Fibroblast of peridontal ligament (primary cell): Measurements from ENCODE around the gene CREB3.
A peak's percentile ranks its signal among the peaks of the same experiment; 100 is the strongest.

Experiments used
- DNase-seq: peaks from one replicate; pipeline ENCODE4 v3.0.0-alpha.2; 2010; ENCODE audit errors: extremely low read depth

CREB3 gene

DNA sequence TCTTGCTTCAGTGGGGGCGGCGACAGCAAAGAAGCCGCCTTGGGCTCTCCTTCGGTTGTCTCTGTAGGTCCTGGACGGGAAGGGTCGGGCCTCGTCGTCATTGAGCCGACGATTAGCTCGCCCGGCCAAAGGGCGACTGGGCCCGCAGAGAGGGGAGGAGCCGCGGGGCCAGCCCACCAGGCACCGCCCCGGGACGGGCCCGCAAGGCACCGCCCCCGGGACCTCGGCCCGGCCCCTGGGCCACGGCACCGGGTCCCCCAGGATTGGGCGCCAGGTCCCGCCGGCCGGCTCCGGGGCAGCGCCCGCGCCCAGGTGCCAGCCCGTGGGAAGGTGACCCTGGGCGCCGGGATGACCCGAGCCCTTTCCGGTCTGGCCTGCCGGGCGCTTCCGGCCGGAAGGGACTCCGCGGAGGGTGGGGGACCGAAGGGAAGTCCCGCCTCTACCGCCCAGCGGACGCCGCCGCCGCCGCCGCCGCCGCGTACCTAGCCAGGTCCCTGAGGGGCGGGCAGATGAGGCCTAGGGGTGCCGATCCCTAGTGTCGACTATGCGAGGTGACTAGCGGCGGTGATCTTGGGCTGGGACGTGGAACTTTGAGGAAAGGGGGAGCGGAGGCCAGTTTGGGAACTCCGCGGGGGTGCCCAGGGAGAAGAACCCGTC lies 16.5 kb downstream of the CREB3 start, which contains the start of the genes GBA2 and RGP1:
Gene GBA2 (minus strand): TSS at position 371 of the 657 bp plus-strand sequence. CDS start 524 bp downstream, outside the sequence.
Gene RGP1 (plus strand): TSS at position 430 of the 657 bp plus-strand sequence. CDS start 469 bp downstream, outside the sequence.
- peak; percentile 30 for DNase-seq

DNA sequence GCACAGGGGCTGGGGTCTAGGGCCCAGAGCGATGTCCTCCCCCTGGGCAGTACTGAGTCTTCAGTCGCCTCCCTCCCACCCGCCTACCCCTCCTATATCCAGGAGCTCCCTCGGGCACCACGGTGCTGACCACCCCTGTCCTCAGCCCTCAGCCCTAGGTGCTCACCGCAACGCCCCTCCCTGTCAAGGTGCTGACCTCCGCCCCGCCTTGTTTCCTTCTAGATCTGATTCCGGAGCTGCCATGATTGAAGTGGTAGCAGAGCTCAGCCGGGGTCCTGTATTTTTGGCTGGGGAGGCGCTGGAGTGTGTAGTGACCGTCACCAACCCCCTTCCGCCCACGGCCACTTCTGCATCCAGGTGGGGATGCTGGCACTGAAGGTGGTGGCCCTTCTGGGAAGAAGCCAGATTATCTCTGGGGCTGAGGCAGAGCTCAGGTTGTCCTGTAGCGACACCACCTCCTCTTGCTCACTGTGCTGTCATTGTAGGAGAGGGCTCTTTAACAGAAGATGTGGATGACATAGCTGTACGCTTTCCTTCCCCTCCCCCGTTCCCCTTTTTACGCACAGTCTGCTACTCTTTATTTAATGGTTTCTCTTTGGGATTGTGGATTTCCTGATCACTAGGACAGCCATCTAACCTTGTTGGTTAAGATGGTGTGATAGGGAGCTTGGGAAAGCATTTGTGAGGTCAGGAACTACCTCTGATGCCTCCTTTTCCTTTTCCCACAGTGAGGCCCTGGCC lies 17.2 kb downstream of the CREB3 start:
- no peak for DNase-seq

DNA sequence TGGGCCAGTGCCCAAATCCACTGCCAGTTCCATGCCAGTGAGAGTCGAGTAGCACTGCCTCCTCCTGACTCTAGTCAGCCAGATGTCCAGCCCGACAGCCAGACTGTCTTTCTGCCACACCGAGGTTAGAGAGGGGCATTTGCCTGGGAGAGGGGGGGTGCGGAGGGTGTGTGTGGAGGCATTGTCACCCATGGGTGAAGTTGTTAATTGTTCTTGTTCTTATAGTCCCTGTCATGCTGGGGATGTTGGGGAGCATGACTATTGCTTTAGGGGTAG lies 17.7 kb downstream of the CREB3 start:
- no peak for DNase-seq

DNA sequence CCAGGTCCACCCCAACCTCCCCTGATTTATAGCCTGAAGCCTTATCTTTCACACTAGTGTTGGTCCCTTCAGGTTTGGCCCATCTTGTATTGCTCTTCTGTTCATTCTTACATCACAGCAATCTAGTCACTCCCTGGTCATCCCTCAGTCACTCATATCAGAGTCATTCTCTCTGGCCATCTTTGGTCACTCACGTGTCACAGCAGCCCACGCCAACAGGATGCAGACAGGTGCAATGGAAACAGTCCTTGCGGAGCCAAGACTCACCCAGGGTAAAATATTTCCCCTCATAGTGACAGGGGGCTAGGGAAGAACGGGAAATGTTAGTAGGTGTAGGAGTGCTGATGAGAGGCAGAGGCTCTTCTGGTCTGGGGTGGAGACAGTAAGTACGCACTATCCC lies 21.0 kb downstream of the CREB3 start:
- DNase-seq, result no peak

DNA sequence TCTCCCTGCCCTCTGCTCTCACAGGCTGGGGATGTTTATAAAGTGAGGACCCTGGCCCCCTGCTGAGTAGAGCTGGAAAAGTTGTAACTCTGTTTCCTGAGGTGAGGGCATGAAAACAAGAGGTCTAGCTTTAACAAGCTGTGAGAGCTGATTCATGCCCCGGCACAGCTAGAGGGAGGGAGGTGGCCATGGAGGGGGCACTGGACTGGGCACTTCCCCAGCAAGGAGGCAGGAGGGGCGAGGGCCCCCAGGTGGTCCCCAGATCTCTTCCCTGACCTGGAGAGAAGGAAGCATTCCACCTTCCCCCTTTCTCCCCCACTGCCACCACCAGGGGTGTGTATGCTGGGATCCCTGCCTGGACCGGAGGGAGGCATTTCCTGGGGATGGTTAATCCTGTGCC lies 21.8 kb downstream of the CREB3 start, which contains the start of gene MSMP:
Gene MSMP (minus strand): TSS at position 13 of the 400 bp plus-strand sequence. CDS start 147 bp downstream, outside the sequence.
- no peak for DNase-seq

DNA sequence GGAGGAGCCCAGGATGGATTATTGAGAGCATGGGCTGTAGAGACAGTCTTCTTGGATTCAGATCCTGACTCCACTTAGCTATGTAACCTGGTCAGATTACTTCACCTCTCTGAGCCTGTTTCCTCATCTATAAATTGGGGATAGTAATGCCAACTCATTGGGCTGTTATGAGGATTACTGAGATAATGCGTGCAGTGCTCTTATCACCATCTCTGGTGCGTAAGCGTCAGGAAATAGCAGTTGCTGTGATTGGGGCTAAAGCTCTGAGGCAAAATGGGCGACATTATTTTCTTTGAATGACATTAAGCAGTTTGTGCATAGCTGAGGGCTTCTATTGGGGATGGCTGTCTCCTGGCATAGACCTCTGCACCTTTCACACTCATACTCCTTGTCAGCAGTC lies 22.6 kb downstream of the CREB3 start:
- no peak for DNase-seq

DNA sequence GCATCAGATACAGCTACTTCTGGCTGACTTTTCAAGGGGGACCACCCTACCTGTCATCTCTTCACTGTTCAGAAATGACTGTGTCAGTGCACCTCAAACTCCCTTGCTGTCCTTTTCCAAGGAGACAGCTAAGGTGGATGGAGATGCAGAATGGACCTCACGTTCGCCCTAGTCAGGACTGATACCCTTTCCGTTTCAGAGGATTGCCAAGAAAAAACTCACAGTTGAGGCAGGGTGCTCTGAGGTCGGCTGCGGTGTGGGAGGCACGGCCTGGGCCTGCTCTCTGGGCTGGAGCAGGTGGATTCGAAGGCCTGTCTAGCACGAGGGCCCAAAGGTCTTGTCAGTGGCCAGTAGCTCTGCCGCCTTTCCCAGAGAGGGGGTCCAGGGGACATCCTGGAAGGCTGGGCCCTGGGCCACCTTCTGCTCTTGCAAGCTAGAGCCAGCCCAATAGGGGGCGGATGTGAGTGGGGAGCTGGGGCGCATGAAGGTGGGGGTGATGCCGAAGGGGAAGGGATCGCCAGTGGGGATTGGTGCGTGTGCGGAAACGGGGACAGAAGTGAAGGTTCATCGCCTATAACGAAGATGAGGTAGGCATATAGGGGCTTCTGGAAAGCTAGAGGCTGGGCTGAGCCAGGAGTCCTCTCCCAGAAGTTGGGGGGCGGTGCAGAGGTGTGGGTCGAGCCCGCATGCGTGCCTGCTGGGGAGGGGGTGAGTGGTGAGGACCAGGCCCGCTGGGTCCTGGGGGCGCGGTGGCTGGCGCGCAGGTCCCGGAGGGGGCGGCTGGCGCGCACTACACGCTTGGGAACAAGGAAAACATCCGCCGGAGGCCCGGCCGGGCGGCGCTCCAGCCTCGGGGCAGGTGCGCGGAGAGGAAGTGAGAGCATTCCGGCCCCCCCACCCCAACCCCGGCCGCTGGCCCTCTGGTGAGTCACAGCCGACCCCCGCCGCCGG lies 24.1 kb downstream of the CREB3 start:
- no peak for DNase-seq

DNA sequence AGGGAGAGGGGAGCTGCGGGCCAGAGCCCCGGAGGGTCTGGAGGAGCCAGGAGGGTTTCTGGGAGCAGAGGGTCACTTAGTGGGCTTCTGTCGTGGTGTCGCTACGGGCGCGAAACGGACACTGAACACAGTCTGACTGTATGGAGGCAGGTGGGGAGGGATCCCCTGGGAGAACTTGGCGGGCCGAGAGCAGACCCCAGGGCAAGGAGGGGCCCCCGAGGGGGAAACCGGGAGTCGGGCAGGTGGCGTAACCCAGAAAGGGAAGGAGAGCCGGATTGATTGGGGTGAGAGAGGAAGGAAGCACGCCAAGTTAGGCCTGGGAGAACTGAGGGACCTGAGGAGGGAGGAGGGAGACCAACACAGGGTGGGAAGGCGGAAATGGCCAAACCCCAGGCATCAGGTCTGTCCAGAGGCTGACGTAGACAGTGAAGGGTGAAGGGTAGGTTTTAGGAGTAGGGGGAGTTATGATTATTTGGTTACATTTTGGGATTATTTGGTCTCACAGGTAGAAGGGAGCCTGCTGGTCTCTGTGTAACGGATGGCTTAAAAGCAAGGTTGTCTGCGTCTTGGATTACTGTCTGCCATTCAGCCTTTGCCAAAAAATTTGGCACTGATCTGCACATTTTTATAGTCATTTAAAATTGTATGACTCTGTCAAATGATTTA lies 24.9 kb downstream of the CREB3 start:
- DNase-seq, result no peak

DNA sequence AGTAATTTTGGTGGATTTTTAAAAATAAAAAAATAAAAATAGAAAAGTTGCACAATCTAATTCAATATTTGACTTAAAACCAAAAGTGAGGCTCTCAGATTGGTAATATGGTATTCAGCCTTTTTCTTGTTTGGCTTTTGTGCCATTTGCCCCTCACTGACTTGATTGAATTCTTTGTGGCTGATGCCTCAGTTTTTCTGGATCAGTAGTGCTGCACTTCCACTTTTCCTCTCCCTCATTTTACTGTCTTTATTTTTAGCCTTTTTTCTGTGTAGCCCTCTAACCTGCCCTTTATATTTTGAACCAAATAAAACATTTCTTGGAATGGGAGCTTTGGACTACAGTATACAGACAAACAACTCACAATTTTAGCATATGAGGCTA lies 25.4 kb downstream of the CREB3 start:
- DNase-seq, result peak; percentile 21

DNA sequence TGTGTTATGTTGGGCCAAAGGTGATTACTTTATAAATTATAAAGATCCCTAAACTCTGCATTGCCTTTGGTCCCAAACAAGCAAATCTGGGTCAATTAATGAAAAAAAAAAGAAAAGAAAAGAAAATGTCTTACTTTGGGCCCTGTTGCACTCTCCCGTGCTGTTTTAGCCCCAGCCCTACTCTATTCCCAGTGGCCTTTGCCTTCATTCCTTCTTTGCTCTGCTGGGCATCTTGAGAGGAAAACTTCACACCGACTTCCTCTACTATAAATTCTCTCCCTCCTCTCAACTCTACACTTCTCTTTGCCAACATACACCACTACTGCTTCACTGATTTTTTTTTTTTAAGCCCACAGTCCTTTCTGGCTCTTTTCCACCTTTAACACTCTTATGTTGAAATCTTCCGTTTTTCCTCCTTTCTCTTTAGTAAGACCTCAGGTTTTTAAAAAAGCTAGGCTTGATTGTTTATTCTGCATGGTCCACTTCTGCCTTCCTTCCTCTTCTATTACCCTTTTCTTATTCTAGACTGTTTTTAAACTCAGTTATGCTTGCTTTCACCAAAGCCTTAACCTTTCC lies 26.1 kb downstream of the CREB3 start:
- peak; percentile 45 for DNase-seq

DNA sequence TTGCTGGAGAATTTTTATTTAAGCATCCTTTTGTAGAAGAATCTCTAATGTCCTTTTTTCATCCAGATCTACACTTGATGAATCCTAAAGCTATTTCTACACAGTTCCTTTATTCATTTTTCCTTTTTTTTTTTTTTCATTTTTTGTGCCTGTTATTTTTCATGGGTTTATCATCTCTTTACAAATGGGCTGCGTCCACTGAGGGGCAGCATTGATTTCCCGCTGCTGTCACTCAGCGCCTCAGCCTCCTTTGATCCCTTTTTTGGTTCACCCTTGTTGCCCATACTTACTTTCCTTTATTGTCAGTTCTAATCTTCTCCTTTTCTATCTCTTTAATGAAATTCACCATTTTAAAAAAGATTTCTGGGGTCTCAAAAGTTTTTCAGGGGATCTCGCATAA lies 27.3 kb downstream of the CREB3 start:
- DNase-seq, result no peak

DNA sequence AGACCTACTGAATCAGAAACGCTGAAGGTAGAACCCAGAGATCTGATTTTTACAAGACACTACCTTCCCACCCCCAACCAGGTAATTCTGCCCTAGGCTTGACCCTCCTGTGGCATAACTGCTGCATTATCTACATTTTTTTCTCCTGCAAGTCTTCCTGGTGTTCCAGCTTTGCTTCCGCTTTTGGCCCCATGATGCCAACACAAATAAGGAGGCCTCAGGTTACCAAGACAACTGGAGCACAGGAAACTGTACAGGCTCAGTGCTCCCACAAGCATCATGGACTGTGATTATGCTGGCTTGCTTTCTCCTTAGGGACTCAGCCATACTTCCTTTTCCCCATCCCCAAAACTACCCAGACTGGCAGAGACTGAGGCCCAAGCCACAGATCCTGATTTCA lies 28.2 kb downstream of the CREB3 start:
- DNase-seq, result peak; percentile 41

DNA sequence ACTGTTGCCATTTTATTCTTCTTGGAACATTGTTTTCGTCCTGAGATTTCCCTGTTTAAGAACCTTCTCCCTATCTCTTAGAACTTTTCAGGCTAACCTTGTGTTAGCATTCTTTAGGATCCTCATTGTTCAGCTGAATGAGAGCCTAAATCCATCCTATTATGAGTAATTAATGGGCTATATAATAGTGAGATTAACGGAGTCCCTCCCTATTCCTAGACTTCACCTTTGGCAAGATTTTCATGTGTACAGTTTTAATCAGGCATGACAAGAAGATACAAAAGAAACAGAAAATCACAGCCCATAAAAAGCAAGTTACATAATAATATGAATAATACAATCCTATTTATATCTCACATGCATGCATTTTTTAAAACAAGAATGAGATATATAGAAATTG lies 30.7 kb downstream of the CREB3 start:
- DNase-seq, result no peak

DNA sequence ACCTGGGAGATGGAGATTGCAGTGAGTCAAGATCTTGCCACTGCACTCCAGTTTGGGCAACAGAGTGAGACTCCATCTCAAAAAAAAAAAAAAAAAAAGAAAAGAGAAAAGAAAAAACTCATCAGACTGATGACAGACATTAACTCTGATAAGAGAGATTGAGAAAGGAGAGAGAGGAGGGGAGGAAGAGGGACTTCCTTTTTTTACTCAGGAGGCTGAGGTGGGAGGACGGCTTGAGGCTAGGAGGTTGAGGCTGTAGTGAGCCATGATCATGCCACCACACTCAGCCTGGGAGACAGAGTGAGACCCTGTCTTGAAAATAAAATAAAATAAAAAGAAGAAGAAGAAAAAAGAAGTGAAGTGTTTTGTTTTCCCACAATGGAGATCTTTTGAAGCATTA lies 31.3 kb downstream of the CREB3 start:
- no peak for DNase-seq

DNA sequence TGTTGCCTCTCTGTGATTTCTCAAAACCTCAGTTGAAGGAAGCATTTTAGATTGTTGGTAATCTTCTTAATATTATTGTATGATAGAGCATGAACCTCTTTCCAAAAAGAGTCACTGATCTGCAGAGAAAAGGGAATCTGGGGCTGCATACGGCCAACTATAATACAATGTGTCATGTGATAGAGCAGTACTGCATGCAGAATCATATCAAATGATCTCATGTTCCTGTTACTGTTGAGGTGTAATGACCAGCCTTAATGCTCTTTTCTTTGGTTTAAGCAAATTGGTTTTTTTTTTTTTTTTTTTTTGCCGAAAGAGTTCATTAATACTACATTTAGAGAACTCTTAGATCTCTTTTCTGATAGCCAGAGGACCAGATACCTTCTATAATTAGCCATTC lies 34.5 kb downstream of the CREB3 start:
- no peak for DNase-seq

DNA sequence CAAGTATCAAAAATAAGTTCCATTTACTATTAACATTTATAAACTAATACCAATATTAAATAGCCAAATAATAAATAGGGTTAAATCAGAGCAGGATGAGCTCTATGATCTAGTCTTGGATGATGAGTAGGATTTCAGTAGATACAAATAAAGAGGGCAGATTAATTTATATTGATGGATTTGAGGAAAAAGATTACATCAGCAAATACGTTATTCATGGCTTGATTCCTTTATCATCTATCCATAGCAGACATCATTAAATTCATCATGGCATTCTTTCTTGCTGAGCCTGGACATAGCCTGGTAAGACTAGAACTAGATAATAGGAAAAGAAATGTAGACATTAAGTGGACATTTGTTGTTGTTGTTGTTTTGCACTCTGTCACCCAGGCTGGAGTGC lies 35.0 kb downstream of the CREB3 start:
- DNase-seq, result no peak

DNA sequence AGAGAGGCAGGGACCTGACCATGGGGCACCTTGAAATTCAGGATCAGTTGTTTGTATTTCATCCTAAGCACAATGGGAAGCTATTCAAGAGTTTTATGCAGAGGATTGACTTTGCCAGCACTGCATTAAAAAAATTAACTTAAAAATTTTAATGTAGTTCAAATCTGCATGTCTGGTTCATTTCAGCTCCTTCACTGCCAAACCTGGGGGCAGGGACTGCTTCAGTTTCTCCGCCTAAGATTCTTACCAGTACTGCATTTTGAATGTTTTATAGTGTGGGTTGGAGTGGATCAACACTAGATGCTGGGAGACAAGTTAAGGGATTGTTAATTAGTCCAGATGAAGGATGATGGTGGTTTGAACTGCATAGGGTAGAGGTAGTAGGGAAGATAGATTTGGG lies 37.3 kb downstream of the CREB3 start:
- DNase-seq, result no peak

DNA sequence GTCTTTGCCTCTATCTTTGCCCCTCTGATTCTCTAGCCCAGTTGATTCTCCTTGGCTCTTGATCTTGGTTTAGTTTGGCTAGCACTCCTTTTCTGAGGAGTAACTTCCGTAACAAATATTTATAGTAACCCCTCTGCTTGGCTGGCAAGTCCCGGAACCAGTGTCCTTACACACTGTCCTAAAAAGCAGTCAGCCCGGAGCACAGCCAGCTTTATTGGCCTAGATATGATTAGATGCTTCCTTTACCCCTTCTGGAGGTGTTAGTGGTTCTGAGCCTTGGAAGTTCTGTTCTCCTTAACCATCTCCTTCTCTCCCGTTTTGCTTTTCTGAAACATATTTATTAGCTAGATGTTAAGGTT lies 38.6 kb downstream of the CREB3 start:
- no peak for DNase-seq

DNA sequence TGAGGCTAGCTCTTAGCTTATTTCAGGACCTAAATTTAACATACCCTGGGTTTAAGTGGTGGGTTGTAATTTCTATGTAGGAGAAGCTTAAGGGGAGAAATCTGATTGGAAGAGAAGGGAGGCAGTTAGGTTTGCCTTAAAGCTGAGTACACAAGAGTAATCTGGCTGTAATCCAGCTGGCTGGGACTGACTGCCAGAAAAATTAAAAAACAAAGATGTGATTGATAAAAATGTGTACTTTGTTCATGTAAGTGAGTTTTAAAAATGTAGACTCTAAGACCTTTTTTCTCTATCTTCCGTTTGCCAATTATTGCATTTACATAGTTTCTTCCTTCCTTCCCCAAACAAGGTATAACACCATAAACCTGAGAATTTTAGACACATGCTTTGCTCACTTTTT lies 39.1 kb downstream of the CREB3 start:
- no peak for DNase-seq

DNA sequence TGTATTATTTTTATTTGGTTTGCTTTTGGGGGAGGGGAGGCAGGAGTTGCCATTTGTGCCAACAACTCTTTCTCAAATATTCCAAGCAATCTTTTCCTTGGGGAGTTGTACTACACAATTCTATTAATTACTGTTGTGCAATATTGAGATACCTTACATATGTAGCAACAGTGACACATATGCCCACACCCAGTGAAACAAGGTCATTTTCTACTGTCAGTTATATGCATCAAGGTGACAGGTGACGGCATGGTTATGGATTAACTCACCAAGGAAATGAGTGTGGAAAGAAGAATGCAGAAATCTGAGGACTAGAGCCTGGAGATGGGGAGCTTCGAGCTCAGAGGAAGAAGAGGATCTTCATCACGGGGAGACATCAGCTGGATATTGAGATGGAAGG lies 39.5 kb downstream of the CREB3 start:
- DNase-seq, result no peak

DNA sequence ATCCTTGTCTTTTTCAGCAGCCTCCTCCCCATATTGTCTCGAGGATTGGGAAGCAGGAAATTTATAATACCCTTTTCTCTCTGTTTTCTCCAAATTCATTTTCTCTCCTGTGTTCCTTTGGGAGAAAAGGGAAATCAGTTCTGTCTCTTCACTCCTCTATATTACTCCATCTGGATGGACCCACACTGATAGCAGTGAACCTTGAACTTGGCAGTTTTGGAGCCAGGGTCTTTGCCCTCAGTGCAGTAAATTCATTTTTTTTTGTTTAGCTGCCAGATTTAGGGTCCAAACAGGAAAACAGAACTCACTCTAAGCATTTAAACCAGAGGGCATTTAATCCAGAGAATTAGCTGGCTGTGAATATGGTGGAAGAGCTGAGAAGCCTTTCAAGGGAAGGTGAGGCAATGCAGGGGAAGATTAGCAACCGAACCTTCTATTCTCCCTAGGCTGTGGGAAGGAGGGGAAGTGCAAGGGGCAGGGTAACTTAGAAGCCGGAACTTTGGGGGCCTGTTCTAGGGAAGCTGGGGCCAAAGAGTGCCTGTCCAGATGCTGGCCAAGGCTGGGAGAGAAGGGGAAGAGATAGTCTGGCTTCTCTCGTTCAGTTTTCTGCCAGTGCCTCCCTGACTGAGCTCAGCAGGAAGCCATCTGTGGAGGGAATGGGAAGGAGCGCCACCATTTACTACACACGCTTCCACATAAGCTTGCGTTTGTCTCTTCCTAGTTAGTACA lies 42.6 kb downstream of the CREB3 start:
- no peak for DNase-seq
